ENCODE measurements around the gene CRYBG1. TPM values are rescaled to one million over a fixed set of nuclear protein-coding genes. Genes with fewer than 3 reads are reported as not detected.

The CRYBG1 gene
- total RNA-seq, 4 donors from 2014 or later = 102 to 127 (median 125) TPM

DNA sequence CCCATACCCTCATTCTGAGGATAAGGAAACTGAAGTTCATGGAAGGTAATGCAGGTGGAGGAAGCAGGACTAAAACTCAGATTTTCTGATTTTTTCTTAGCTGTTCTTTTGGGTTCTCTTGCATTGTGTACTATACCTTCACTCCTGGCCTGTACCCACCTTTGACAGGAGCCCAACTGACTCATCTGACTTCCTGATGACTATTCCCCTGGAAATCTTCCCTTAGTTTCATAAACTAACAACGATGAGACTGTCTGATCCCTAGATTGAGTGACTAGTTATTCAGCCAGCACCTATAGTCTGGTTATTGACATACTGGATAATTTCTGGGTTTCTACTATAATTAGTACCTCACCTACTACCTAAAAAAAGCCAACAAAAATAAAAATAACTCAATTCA, 10.1 kb downstream of the CRYBG1 start:
- 32 to 40% methylated on average over 1 of the region's 1 CpG for WGBS, 2 donors
- no peak for DNase-seq (ENCODE audit: low spot score in 2 of 2)
- H3K4me3 ChIP-seq (ENCODE audit: low read depth, poor library complexity, severe bottlenecking) = no peak overlapping the region
- TF ChIP-seq, protein P1, sequence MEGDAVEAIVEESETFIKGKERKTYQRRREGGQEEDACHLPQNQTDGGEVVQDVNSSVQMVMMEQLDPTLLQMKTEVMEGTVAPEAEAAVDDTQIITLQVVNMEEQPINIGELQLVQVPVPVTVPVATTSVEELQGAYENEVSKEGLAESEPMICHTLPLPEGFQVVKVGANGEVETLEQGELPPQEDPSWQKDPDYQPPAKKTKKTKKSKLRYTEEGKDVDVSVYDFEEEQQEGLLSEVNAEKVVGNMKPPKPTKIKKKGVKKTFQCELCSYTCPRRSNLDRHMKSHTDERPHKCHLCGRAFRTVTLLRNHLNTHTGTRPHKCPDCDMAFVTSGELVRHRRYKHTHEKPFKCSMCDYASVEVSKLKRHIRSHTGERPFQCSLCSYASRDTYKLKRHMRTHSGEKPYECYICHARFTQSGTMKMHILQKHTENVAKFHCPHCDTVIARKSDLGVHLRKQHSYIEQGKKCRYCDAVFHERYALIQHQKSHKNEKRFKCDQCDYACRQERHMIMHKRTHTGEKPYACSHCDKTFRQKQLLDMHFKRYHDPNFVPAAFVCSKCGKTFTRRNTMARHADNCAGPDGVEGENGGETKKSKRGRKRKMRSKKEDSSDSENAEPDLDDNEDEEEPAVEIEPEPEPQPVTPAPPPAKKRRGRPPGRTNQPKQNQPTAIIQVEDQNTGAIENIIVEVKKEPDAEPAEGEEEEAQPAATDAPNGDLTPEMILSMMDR (IDR thresholded peaks at IDR 0.05) = no peak
- no peak for TF ChIP-seq POLR2A (IDR thresholded peaks at IDR 0.05)
- intact Hi-C loops (cut with DNase I; ENCODE audit: low total_unique reads) = no loop called here

DNA sequence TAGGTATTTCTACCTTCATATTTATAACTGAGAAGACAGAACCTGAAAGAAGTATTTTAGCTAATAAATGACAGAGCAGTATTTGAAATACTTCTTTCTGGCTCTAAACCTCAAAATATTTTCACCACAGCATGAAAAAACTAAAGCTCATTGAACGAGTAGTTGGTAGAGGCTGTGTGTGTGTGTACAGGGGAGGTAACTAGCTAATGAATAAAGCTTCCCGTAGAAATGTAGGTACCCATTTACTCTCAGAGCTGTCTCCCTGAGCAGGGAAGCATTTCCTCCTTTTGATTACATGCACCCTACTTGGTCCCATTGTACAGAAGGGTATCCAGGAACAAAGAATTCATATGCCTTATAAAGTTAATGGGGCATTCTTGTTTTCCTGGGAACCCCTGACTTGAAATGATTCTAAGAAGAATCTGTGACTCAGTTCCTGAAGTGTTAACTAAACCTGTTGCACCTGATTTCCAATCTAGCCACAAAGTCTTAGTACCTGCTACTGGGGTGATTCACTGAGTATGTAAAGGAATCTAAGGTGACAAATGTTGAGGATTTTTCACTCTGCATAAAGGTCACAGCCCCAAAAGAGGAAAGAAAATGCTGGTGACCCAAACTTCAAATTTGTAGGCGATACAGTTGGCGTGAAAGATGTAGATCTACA, 12.5 kb downstream of the CRYBG1 start:
- 74 to 83% methylated on average over 4 of the region's 4 CpGs for WGBS, 2 donors
- intact Hi-C loops (cut with DNase I; ENCODE audit: low total_unique reads) = no loop called here
- no peak for DNase-seq (ENCODE audit: low spot score in 2 of 2)
- no peak overlapping the region for H3K4me3 ChIP-seq (ENCODE audit: low read depth, poor library complexity, severe bottlenecking)
- no peak for TF ChIP-seq POLR2A (IDR thresholded peaks at IDR 0.05)

DNA sequence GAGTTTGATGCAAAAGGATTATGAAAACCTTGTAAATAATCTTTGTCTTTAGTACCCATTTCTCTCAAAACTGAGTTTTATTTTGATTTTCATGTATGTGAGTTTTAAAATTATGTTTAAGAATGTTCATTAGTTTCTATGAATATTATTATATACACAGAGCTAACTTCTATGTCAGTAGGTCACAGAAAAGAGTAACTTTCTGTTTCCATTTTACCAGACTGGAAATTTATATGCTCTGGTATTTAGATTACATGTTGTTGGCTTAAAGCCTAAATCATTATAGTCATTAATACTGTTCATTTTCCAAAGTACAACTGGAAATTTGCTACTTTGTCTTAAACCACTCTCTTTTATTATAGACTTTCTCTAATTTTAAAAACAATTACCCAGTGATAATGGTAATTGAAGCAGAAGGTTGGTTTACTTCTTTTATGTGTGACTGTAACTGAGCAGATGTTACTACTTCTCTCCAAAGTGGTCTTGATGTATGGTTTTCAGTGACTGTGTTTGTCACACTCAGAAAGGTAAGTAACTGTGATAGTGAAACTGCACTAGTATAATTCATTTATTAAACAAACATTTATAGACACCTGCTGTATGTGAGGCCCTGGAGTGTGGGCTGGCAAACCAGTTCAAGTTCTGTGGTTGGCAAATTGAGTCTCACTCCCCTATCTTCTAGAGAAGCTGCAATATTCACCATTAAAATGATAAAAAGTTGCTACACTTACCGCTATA, 13.2 kb downstream of the CRYBG1 start:
- H3K4me3 ChIP-seq (ENCODE audit: low read depth, poor library complexity, severe bottlenecking) = no peak overlapping the region
- intact Hi-C loops (cut with DNase I; ENCODE audit: low total_unique reads) = no loop called here
- no peak for DNase-seq (ENCODE audit: low spot score in 2 of 2)
- no peak for TF ChIP-seq POLR2A (IDR thresholded peaks at IDR 0.05)
- TF ChIP-seq, protein P1 (IDR thresholded peaks at IDR 0.05) = no peak
- whole genome bisulfite sequencing, 2 donors = 91 to 97% methylated on average over 1 of the region's 1 CpG

DNA sequence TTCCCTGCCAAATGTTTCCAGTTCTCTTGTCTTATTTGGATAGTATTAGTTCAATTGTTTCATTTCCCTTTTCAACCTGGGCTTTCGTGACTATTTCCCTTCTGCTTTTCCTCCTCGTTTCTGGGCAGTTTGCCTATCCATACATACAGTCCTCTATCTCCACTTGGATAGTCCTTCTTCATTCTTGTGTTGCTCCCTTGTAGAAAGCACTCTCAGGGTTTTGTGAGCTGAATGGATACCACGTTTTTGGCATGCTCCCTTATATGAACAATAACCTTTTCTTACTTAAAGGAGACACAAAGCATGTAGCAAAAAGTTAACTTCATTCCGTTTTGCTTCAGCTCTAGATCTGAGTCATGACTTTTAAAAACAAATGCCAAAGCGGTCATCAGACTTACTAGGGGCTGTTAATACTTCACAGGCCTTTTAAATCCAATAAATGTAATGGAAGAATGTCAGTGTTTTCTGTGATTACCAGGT, 16.6 kb downstream of the CRYBG1 start:
- WGBS, 2 donors = 19 to 23% methylated on average over 5 of the region's 5 CpGs
- TF ChIP-seq POLR2A (IDR thresholded peaks at IDR 0.05) = no peak
- TF ChIP-seq, protein P1 (IDR thresholded peaks at IDR 0.05) = no peak
- intact Hi-C loops (cut with DNase I; ENCODE audit: low total_unique reads) = no loop called here
- DNase-seq (ENCODE audit: low spot score in 2 of 2) = no peak
- no peak overlapping the region for H3K4me3 ChIP-seq (ENCODE audit: low read depth, poor library complexity, severe bottlenecking)

DNA sequence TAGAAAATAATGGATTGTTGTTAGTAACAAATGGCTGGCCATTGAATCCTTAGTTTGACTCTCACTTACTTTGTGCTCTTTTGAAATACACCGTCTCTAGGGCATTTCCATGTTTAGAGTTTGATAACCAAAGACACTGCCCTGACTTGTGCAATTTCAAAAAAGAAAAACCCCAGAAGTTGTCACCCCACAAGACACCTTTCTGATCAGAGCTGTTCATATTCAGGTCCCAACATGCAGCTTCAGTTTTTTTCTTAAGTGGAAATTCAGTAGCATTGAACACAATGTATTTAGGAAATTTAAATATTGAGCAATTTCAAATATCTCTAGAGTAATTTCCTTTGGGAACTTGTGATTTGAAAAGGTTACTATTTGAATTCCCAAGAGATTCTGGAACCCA, 19.4 kb downstream of the CRYBG1 start:
- TF ChIP-seq POLR2A (IDR thresholded peaks at IDR 0.05) = no peak
- TF ChIP-seq, protein P1 (IDR thresholded peaks at IDR 0.05) = no peak
- DNase-seq (ENCODE audit: low spot score in 2 of 2) = no peak
- no peak overlapping the region for H3K4me3 ChIP-seq (ENCODE audit: low read depth, poor library complexity, severe bottlenecking)
- intact Hi-C loops (cut with DNase I; ENCODE audit: low total_unique reads) = no loop called here
- WGBS, 2 donors = 23 to 78% methylated on average over 1 of the region's 1 CpG

DNA sequence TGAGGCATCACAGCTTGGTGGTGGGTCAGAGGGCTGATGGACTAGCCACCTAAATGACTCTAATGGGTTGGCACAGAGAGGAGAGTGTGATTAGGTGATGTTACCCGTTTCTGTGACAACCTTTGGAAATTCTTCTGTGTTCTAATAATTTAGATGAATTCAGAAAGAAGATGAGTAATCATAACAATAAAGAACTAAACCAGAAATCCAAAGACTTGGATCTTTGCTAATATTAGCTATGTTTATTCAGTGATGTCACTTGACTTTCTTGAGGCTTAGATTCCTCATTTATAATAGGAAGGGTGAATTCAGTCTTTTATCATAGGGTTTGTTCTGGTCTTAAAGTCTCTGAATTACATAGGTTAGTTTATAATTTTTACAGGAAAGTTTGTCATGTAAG, 19.9 kb downstream of the CRYBG1 start:
- no peak overlapping the region for H3K4me3 ChIP-seq (ENCODE audit: low read depth, poor library complexity, severe bottlenecking)
- WGBS, 2 donors = 21 to 37% methylated on average over 1 of the region's 1 CpG
- intact Hi-C loops (cut with DNase I; ENCODE audit: low total_unique reads) = no loop called here
- TF ChIP-seq POLR2A (IDR thresholded peaks at IDR 0.05) = no peak
- TF ChIP-seq, protein P1 (IDR thresholded peaks at IDR 0.05) = no peak
- no peak for DNase-seq (ENCODE audit: low spot score in 2 of 2)

Data from lower leg skin (tissue), 4 donors.